HG02885 (cell line): ENCODE results near the gene HOXD11.

ENCODE experiments used
- ATAC-seq: cut with Tn5 transposase; IDR thresholded peaks from one replicate; pipeline ENCODE4 v1.9.1; 2021; ENCODE audit warnings: mild to moderate bottlenecking; ENCODE audit not compliant: unreplicated experiment, poor library complexity

The HOXD11 gene

GRCh38 chr2:176103742-176104315 lies 3.3 kb upstream of the HOXD11 start:
- ATAC-seq: no peak

GRCh38 chr2:176104316-176105077 lies 2.6 kb upstream of the HOXD11 start:
- no peak for ATAC-seq

- no peak for ATAC-seq
Observed at GRCh38 chr2:176105078-176105729, 1.9 kb upstream of the HOXD11 start.

DNA sequence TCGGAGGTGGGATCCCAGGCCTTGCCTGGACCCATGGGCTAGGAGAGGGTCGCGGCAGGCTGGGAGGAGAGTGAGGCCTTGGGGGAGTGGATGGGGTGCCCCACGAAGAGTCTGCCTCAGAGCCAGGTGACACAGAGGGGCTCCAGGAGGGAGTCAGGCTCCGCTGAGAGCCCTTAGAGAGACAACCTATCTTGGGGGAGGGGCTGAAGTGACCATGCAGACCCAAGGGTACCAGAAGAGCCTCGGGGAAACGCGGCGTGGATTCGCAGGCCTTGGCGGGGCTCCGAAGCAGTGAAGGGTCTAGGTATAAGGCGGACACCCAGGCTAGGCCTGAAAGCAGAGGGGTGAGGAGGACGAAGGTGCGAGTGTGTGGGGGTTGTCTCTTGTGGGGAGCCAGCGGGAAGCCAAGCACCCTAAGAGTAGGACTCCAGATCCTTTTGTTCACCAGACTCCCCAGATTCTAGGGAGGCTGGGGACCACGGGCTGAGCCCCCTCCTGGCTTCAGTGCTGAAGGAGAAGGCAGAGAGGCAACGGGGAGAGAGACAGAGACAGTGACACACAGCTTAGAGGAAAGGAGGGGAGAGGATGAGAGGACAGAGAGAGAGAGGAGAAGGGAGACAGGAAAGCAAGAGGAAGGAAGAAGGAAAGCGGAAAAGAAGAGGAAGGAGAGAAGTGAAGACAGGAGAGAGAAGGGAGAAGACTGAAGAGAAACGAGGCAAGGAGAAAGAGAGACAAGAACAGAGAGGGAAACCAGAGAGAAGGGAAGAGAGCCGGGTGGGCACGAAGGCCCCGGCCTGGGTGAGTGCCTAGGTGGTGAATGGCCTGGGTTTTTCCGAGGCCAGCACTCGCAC lies 1.1 kb upstream of the HOXD11 start:
- ATAC-seq: no peak

DNA sequence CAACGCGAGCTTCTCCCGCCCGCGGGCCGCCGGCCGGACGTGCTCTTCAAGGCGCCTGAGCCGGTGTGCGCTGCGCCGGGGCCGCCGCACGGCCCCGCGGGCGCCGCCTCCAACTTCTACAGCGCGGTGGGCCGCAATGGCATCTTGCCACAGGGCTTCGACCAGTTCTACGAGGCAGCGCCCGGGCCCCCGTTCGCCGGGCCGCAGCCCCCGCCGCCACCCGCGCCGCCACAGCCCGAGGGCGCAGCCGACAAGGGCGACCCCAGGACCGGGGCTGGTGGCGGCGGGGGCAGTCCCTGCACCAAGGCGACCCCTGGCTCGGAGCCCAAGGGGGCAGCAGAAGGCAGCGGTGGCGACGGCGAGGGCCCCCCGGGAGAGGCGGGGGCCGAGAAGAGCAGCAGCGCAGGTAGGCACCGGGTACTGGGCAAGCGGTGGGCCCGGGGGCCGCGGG lies 676 bp downstream of the HOXD11 start:
- no peak for ATAC-seq

- ATAC-seq: no peak
Observed at GRCh38 chr2:176109192-176109901, 2.3 kb downstream of the HOXD11 start.

GRCh38 chr2:176109946-176110345 lies 2.9 kb downstream of the HOXD11 start:
- ATAC-seq: no peak

DNA sequence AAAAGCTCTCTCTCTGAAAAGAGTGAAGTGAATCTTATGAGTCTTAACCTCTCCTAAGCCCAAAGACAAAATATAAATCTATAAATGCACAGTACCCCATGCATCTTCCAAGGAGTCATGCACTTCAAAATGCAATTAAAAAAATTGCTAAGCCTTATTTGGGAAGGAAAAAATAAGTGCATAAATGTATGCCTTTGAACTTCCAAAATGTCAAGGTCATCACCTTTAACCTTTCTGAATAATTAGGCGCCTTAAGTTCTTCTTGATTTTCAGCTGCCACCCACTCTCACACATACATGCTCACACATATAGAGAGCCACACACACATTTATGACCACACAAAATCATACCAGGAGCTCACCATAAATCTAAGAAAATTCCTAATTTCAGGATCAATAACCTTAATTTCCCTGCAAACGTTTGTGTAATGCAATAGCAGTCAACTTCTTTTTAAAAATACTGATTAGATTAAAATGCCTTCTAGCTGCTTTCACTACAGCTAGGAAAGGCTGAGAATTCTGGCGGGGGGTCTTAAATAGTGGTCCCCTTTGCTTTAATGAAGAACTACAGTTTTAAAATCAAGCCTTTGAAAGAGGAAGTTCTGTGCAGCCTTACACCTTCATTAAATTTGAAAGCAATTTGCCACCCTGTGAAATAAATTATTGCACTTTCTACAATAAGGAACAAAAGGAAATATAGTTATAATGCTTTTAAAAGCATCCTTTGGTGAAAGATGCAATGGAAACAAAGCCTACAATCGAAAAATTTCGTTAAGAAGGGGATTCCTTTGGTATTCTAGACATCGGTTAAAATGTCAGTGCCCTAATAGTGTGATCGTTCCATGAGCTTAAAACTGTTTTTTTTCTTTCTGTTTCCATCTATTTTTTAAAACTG lies 3.6 kb downstream of the HOXD11 start:
- no peak for ATAC-seq

- no peak for ATAC-seq
Observed at GRCh38 chr2:176111309-176111663, 4.2 kb downstream of the HOXD11 start.

- ATAC-seq: no peak
Observed at GRCh38 chr2:176111846-176112374, 4.8 kb downstream of the HOXD11 start.

DNA sequence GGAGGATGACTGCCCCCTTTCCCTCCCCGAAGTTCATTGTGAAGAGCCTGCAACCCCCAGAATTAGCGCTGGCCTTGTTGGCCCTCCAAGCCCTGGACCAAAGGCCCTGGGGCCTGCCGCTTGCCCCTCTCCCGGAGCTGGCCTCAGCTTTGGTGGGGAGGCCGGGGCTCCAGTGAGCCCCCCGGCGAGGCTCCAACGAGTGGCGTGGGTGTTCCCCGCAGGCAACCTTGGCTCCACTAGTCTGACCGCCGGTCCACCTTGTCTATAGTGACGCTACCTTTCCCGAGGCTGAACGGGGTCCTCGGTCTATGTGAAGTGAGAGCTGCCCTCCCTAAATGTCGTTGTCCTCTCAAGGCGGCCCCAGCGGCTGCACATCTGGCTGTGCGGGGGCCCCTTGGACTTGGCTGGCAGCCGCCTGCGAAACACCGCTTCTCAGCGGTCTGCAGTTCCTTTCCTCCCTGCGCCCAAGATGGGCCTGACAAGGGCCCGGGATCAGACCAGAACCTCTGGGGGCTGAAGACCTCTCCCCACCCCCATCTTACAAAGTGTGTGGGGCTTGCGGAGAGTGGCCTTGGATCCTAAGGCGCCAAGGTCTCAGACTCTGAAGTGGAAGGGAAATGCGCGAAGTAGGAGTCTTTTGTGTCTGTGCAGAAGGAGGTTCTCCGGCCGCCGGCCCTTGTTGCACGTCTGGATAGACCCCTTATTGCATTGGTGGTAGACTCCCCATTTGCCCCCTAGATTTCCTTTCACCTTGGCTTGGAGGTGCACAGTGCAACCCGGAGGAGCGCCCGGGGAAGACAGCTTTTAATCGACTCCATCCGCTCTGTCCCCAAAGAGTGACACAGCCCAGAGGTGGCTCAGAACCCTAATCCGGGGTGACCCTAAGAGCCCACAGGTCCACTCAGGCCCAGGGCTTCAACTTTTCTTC lies 5.6 kb downstream of the HOXD11 start:
- ATAC-seq: no peak

GRCh38 chr2:176114120-176114929 lies 7.2 kb downstream of the HOXD11 start:
- ATAC-seq: no peak

GRCh38 chr2:176114930-176115625 lies 8.0 kb downstream of the HOXD11 start:
- no peak for ATAC-seq

DNA sequence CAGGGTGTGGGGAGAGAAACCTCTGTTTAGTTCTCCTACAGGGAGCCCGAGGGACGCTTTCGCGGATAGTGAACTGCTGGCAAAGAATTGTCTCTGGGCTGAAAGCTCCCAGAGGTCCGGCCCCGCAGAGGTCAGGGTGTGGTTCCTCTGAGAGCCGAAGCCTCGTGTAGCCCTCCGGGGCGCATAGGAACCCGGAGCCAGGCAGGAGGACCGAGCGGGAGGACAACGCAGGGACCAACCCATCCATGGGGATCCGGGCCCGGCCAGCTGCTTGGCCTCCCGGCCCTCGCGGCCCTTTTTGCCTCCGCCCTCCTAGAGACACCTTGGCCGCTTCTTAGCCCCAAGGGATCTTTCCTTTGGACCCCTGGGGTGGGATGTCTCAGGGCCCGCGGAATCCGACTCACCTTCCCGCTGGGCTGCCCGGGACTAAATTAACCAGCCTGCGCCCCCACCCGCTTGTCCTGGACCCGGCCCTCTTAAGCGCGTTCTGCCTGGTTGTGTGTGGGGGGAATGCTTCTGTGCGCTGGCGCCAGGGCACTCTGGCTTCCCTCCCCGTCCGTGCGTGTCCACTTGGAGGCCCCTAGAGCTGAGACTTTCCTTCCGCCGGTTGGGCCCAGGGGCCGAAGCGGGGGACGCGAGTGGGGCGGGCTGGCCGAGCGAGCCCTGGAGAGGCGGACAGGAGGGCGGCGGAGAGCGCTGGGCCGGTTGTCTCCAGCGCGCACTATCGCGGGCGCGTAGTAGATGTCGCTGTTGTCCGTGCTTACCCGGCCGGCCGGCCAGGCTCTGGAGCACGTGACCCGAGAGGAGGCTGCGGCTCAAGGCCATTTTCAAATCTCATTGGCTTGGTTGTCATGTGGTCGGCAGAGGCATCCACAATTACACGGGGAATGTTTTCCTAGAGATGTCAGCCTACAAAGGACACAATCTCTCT lies 9.1 kb downstream of the HOXD11 start, which contains the start of gene HOXD10:
Gene HOXD10 (plus strand): TSS at position 896 of the 931 bp plus-strand sequence. CDS start 56 bp downstream, outside the sequence.
- no peak for ATAC-seq

DNA sequence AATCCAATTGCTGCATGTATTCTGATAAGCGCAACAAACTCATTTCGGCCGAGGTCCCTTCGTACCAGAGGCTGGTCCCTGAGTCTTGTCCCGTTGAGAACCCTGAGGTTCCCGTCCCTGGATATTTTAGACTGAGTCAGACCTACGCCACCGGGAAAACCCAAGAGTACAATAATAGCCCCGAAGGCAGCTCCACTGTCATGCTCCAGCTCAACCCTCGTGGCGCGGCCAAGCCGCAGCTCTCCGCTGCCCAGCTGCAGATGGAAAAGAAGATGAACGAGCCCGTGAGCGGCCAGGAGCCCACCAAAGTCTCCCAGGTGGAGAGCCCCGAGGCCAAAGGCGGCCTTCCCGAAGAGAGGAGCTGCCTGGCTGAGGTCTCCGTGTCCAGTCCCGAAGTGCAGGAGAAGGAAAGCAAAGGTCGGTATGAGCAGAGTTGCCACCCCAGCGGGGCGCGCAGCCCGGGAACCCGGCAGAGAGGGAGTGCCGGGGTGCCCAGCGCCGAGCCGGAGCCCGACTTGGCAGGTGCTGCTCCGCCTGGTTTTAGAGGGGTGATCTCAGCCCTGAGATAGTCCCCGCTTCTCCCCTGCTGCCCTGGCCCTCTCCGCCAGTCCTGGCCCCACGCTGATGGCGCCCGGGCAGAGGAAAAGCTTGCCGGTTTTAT lies 10.2 kb downstream of the HOXD11 start:
- ATAC-seq: no peak
